Right atrium auricular region (tissue), 2 donors: ENCODE results near the gene CPED1. TPM values are rescaled to one million over a fixed set of nuclear protein-coding genes. Genes with fewer than 3 reads are reported as not detected.

Experiments
- DNase-seq: peaks from one replicate; pipeline ENCODE4 v3.0.0-alpha.2; 2019; ENCODE audit warnings: low spot score
- H3K27ac ChIP-seq, 2 donors: fragments of 200-600 bp; sonication (generic); 1 replicate in 1 of 2; 2 replicates in 1 of 2; pipeline ENCODE4 v1.5.1; 2016 to 2019
- H3K27me3 ChIP-seq, 2 donors: fragments of 200-600 bp; sonication (generic); one replicate each; pipeline versions ENCODE4 v1.5.1 to v1.6.0; 2017 to 2019
- H3K36me3 ChIP-seq: fragments of 200-600 bp; sonication (generic); one replicate; pipeline ENCODE4 v1.5.1; 2016
- H3K4me1 ChIP-seq, 2 donors: fragments of 200-600 bp; sonication (generic); one replicate each; pipeline versions ENCODE4 v1.5.1 to v1.6.0; 2017 to 2019
- H3K4me3 ChIP-seq, 2 donors: fragments of 200-600 bp; sonication (generic); 1 replicate in 1 of 2; 2 replicates in 1 of 2; pipeline ENCODE4 v1.5.1; 2017 to 2019; ENCODE audit warnings: mild to moderate bottlenecking in 1 of 2, moderate library complexity in 1 of 2
- H3K9me3 ChIP-seq, 2 donors: fragments of 200-600 bp; sonication (generic); one replicate each; pipeline ENCODE4 v1.5.1; 2019
- total RNA-seq, 2 donors: library from RNA; depleted of rRNA; stranded (reverse); fragments of >200 nt; gene quantifications; one replicate each; pipeline ENCODE4 v1.1.0, GENCODE V29; 2016
- TF ChIP-seq, protein P1 (sequence below), 2 donors: fragments of 200-600 bp; sonication (generic); IDR thresholded peaks; one replicate each; pipeline ENCODE4 v1.5.1; 2019; ENCODE audit warnings: antibody characterized with exemption in 2 of 2

The CPED1 gene
- total RNA-seq, 2 donors from 2014 or later: 13.8 to 19.0 TPM

DNA sequence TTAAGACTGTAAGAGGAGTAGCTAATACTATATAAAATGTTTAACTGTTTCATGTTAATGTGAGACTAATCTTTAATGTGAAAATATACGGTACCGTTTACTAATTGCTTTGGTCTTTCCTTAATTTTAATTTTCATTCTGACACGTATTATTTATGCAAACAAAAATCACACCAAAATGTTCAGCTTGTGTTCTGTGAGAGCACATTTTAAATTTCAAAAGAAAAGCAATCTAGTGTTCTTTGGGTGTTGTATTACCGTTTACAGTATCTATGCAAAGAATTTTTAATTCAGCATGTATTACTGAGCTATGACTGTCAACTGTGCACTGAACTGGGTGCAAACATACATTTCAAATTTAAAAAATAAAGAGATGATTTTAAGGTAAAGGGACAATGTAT lies 342.5 kb downstream of the CPED1 start:
- Histone ChIP-seq H3K27me3 (peaks cover 18 to 33% of the 10 kb centered on the region in 2 donors), H3K27ac (no peak overlapping the region), H3K9me3 (no peaks in the 10 kb centered on the region), H3K4me1 (peaks cover 0 to 22% of the 10 kb centered on the region in 2 donors), H3K4me3 (no peak overlapping the region), H3K36me3 (no peaks in the 10 kb centered on the region)
- TF ChIP-seq, protein P1, sequence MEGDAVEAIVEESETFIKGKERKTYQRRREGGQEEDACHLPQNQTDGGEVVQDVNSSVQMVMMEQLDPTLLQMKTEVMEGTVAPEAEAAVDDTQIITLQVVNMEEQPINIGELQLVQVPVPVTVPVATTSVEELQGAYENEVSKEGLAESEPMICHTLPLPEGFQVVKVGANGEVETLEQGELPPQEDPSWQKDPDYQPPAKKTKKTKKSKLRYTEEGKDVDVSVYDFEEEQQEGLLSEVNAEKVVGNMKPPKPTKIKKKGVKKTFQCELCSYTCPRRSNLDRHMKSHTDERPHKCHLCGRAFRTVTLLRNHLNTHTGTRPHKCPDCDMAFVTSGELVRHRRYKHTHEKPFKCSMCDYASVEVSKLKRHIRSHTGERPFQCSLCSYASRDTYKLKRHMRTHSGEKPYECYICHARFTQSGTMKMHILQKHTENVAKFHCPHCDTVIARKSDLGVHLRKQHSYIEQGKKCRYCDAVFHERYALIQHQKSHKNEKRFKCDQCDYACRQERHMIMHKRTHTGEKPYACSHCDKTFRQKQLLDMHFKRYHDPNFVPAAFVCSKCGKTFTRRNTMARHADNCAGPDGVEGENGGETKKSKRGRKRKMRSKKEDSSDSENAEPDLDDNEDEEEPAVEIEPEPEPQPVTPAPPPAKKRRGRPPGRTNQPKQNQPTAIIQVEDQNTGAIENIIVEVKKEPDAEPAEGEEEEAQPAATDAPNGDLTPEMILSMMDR (IDR thresholded peaks at IDR 0.05): no peak
- no peak for DNase-seq

DNA sequence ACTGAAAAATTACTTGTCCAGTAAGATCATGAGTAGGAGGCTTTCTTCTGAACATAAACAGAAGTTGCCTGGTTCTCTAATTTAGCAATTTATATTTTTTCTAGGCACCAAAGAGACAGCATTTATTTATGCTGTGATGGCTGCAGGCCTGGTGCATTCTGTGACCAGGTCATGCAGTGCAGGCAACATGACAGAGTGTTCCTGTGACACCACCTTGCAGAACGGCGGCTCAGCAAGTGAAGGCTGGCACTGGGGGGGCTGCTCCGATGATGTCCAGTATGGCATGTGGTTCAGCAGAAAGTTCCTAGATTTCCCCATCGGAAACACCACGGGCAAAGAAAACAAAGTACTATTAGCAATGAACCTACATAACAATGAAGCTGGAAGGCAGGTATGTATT lies 343.1 kb downstream of the CPED1 start:
- peaks cover 18 to 33% of the 10 kb centered on the region in 2 donors for H3K27me3 ChIP-seq
- DNase-seq: no peak
- no peaks in the 10 kb centered on the region for H3K36me3 ChIP-seq
- TF ChIP-seq, protein P1 (IDR thresholded peaks at IDR 0.05): no peak
- H3K9me3 ChIP-seq: no peaks in the 10 kb centered on the region
- no peak overlapping the region for H3K4me3 ChIP-seq
- H3K27ac ChIP-seq: no peak overlapping the region
- peaks cover 0 to 22% of the 10 kb centered on the region in 2 donors for H3K4me1 ChIP-seq

DNA sequence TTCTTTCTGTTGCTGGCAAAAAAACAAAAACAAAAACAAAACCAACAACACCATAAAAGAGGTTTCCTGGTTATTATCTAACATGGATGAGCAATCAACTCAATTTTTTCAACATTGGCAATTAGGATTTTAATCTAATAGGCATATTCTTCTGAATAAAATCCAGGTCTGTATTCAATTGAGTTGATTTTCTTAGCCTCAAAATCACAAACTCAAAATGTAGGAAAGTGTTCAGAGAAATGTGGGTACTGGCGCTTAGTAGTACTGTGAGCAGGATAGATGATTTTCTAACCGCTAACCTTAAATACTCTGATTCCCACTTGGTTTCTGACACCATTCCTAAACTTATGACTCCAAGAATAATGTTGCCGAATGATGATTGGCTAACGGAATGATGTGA lies 345.9 kb downstream of the CPED1 start:
- Histone ChIP-seq H3K36me3 (no peaks in the 10 kb centered on the region), H3K27me3 (peaks cover 14 to 23% of the 10 kb centered on the region in 2 donors), H3K9me3 (no peaks in the 10 kb centered on the region), H3K4me1 (peaks cover 0 to 14% of the 10 kb centered on the region in 2 donors), H3K27ac (no peak overlapping the region), H3K4me3 (no peak overlapping the region)
- TF ChIP-seq, protein P1 (IDR thresholded peaks at IDR 0.05): no peak
- no peak for DNase-seq

DNA sequence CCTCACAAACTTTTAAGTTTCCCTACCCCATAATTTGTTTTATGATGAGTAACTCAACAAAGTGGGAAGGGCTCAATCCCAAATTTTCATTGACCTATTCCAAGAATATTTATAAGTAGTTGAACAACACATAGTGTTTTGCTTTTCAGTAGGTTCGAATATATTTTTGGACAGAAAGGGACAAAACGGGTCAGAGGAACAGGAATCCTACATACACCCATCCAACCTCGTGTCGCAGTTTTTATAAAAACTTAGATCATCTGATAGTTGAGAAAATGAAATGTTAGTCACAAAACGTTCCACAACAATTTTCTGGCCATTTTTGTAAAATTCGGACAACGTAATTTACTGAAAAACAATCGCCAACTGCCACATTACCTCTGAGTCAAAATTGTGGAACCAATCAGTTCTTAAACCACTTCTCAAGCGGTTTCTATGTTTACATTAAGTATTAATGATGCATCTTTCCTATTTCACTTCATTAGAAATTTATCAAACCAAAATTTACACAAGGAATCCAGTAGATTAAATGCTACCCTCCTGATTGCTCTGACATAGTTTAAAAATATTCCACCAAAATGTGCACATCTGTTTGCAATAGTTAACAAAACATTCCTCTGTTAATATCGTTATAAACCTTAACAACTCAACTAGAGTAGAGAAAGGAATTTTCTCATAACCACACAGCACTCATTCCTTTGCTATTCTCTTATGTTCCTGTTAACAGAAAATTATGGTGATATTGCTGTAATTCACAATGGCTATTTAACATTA lies 346.6 kb downstream of the CPED1 start:
- H3K9me3 ChIP-seq: no peaks in the 10 kb centered on the region
- TF ChIP-seq, protein P1 (IDR thresholded peaks at IDR 0.05): no peak
- H3K36me3 ChIP-seq: no peaks in the 10 kb centered on the region
- H3K4me1 ChIP-seq: peaks cover 0 to 8% of the 10 kb centered on the region in 2 donors
- peaks cover 8 to 16% of the 10 kb centered on the region in 2 donors for H3K27me3 ChIP-seq
- H3K4me3 ChIP-seq: no peak overlapping the region
- no peak overlapping the region for H3K27ac ChIP-seq
- DNase-seq: no peak

DNA sequence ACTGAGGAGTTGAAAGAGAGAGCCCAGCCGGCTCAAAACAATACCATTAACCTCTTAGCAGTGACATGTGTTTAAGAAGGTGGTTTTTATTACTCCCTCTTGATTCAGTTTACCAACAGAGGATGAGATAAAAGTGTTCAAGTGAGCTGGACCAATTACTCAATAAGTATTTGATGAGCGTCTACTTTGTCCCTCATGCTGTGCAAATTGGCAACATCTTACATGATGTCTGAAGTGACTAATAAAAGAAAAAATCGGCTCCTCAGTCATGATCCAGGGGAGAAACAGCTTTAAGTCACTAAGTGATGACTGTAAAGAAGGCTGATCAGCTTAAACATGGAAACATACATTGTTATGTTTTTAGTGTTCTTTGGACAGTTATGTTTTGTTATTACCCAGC lies 348.1 kb downstream of the CPED1 start:
- Histone ChIP-seq H3K4me1 (no peaks in the 10 kb centered on the region), H3K27ac (no peak overlapping the region), H3K9me3 (no peaks in the 10 kb centered on the region), H3K4me3 (no peak overlapping the region), H3K36me3 (no peaks in the 10 kb centered on the region), H3K27me3 (peaks cover 5% of the 10 kb centered on the region in 2 donors)
- DNase-seq: no peak
- TF ChIP-seq, protein P1 (IDR thresholded peaks at IDR 0.05): no peak
